ENCODE results near the gene SIRT2.
"Not testable (repeated sequence)": the region's sequence is repeated elsewhere in the genome, so short reads cannot be mapped to it uniquely, and the experiment has no call there.

The SIRT2 gene

GRCh38 chr19:38898788-38899446, 501 bp downstream of the SIRT2 start:
- peak; percentile 38 for DNase-seq (ENCODE audit: low spot score)

GRCh38 chr19:38894968-38895367, 4.5 kb downstream of the SIRT2 start:
- no peak for DNase-seq (ENCODE audit: low spot score)

GRCh38 chr19:38893341-38893771, 6.1 kb downstream of the SIRT2 start:
- no peak for DNase-seq (ENCODE audit: low spot score)

GRCh38 chr19:38892841-38893240, 6.6 kb downstream of the SIRT2 start:
- no peak for DNase-seq (ENCODE audit: low spot score)

- DNase-seq (ENCODE audit: low spot score): no peak
Observed at GRCh38 chr19:38891771-38892170, 7.6 kb downstream of the SIRT2 start.

GRCh38 chr19:38890686-38891085, 8.7 kb downstream of the SIRT2 start:
- DNase-seq (ENCODE audit: low spot score): no peak

GRCh38 chr19:38889803-38890202, 9.6 kb downstream of the SIRT2 start:
- no peak for DNase-seq (ENCODE audit: low spot score)

- no peak for DNase-seq (ENCODE audit: low spot score)
Observed at GRCh38 chr19:38888876-38889275, 10.5 kb downstream of the SIRT2 start.

GRCh38 chr19:38884691-38885090, 14.7 kb downstream of the SIRT2 start:
- DNase-seq (ENCODE audit: low spot score): not testable (repeated sequence)

- no peak for DNase-seq (ENCODE audit: low spot score)
Observed at GRCh38 chr19:38883286-38883685, 16.1 kb downstream of the SIRT2 start.

GRCh38 chr19:38880882-38881609, 18.4 kb downstream of the SIRT2 start:
- no peak for DNase-seq (ENCODE audit: low spot score)

GRCh38 chr19:38880076-38880881, 19.1 kb downstream of the SIRT2 start:
- DNase-seq (ENCODE audit: low spot score): no peak

GRCh38 chr19:38879400-38879751, 20.0 kb downstream of the SIRT2 start:
- DNase-seq (ENCODE audit: low spot score): no peak

GRCh38 chr19:38878575-38879399, 20.6 kb downstream of the SIRT2 start:
- peak; percentile 7 for DNase-seq (ENCODE audit: low spot score)

- DNase-seq (ENCODE audit: low spot score): no peak
Observed at GRCh38 chr19:38877781-38878574, 21.4 kb downstream of the SIRT2 start, which contains the start of gene RINL. Gene RINL (minus strand): TSS chr19:38878275. CDS start chr19:38876742, 1,533 bp downstream.

GRCh38 chr19:38875656-38876395, 23.6 kb downstream of the SIRT2 start:
- no peak for DNase-seq (ENCODE audit: low spot score)

- not testable (repeated sequence) for DNase-seq (ENCODE audit: low spot score)
Observed at GRCh38 chr19:38873400-38873799, 26.0 kb downstream of the SIRT2 start.

- no peak for DNase-seq (ENCODE audit: low spot score)
Observed at GRCh38 chr19:38870612-38871011, 28.8 kb downstream of the SIRT2 start.

- peak; percentile 87 for DNase-seq (ENCODE audit: low spot score)
Observed at GRCh38 chr19:38869836-38870607, 29.4 kb downstream of the SIRT2 start.

All from AG20443 (cell line).